HuH-7.5 (cell line): ENCODE data around the gene USP49.
"Not testable (repeated sequence)": the region's sequence is repeated elsewhere in the genome, so short reads cannot be mapped to it uniquely, and the experiment has no call there.

Source experiments
- DNase-seq: peaks from one replicate; pipeline ENCODE4 v3.0.0; 2011; ENCODE audit warnings: low spot score

USP49 gene

DNA sequence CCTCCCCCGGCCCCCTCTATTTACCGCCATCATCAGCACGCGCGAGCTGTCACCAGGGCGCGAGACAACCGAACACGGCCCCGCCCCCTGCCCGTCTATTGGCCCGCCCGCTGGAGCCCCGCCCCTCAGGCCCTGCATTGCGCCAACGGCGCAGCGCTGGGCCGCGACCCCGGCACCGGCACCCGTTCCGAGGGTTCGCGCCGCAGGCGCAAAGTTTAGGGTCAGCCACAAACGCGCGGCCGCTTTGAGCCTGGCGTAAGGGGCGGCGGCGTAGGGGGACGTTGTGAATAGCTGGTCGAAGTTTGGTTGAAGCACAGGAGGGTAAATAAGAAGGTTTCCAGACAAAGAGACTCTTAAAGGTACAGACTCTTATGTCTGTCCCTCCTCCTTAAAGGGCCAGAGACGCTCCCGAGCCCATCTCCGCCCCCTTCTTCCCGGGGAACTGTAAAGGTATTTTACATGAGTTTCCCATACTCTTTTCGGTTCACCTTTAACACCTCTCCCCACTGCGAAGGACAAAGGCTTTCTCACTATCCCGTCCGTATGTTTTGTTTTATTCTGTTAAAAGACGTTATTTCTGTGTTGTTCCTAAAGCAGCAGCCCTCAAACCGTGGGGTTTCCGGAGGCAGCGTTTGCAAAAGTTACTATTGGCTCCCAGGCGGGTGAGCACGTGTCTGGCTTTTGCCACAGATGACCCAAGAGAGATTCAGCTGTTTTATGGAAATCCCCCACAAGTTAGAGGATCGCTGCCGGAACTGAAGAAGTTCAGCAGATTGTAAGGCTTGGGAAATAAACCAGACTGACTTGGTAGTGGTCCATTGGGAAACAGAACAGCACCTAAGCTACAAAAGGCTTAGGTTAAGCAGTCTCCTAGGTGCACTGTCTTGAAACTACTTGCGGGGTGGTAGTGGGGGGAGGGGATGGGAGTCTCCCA lies at the start of gene USP49:
USP49 (minus strand) TSS at position 76 of the 934 bp plus-strand sequence. CDS start 88,392 bp downstream, outside the sequence.
- DNase-seq = peak; percentile 73

- no peak for DNase-seq
Measured at GRCh38 chr6:41943456-41943855, 48.3 kb upstream of the USP49 start.

DNA sequence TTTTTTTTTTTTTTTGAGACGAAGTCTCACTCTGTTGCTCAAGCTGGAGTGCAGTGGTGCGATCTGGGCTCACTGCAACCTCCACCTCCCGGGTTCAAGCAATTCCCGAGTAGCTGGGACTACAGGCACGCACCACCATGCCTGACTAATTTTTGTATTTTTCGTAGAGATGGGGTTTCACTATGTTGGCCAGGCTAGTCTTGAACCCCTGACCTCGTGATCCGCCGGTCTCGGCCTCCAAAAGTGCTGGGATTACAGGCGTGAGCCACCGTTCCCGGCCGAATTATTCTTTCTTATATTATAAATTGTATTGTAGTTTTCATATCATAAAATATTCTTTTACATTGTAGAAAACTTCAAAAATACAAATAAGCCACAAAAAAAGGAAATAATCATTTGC lies 47.7 kb upstream of the USP49 start:
- not testable (repeated sequence) for DNase-seq

DNA sequence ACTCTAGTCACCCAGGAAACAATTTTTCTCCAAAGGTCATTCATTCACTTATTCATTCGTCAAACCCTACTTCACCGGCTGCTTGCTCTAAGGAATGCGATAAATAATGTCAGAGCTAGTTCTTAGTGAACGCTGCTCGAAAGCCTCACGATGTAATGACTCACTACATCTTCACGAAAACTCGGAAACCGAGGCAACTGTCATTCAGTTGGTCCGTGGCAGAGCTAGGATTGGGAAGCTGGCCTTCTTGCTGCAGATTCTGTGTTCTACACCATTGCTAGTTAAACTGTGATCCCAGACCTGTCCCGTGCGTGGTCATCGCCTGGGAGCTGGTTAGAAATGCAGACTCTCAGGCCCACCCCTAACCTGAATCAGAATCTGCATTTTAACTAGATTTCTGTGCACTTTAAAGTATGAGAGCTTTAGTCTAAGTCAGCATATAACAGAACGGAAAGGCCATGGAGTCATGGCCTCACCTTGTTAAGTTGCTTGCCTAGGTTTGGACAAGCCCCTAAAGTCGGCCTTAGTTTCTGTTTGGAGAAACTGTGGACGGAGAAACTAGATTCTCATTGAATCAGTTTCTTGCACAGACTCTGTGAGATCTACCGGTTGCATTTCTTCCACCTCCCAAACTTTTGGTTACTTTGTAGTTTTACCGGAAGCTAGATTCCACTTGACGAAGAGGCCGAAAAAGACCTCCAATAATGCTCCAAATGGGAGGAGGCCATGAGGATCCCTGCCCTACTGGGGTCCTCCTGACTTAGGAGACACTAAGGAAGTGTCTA lies 47.1 kb upstream of the USP49 start:
- no peak for DNase-seq

DNA sequence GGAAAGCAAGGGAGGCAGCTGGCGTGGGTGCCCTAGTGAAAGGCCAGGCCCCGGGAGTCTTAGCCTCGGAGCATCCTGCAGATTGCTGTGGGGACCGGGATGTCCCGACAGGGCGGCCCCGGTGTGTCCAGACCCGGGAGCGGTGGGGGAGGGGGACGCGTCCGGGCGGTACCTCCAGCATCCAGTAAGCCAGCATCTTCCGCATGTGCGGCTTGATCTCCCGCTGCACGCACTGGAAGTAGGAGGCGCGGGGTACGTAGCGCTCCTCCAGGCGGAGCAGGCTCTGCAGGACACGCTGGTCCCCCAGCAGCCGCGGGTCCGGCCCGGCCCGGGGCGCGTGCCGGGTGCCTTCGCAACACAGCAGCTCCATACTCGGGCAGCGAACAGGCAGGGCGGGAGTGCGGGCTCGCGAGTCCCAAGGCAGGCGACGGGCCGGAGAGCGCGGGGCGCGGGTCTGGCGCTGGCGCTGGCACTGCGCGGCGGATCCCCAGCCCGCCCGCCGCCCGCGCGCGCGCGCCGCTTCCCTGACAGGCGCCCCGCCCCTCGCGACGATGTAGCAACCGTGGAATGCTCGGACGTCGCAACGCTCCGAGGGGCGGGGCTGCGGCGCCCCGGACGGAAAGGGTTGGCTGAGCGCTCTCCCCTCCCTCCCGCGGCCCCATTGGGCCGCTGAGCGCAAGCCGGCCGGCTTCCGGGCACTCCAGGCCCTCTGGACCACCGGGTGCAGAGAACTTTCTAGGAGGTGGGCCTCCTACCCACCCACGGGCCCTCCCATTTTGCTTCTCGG lies 46.3 kb upstream of the USP49 start, which contains the start of gene CCND3:
CCND3 (minus strand) TSS at position 529 of the 787 bp plus-strand sequence; CDS start at position 370, 159 bp downstream.
- DNase-seq = peak; percentile 69

GRCh38 chr6:41940759-41941279 lies 45.6 kb upstream of the USP49 start:
- no peak for DNase-seq

DNA sequence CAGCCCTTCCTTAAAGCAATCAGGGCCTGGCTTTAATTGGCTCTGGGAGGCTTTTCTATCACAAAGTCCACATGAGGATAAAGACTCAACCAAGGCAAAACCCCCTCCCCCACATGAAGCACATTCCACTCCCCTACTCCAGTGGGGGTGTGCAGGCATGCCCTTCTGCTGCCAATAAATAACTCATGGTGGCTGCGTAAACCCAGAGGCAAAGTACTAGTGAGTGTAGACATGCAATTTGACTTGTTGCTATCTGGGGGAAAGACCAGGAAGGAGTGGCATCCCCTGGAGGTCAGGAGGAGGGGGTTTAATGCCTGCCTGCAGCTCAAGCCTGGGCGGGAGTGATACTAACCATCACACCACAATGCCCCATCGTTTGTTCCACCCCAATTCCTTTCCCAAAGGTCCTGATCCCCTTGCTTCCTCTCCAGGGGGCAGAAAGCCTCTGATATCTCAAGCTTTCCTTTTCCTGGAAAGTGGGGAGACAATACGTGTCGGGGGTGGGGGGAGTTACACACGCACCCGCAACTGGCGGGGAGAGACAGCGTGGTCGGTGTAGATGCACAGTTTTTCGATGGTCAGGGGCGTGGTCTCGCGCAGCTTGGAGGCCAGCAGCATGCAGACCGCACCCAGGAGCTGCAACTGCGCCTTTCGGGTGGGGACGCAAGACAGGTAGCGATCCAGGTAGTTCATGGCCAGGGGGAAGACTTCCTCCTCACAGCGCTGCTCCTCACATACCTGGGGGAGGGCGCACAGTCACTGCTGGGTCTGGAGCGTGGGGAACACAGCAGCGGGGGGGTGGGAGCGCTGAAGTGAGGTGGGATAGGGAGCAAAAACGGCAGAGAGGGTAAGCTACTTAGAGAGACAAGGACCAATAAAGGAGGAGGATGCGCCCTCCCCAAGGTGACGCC lies 44.9 kb upstream of the USP49 start:
- no peak for DNase-seq

GRCh38 chr6:41939176-41939847 lies 44.1 kb upstream of the USP49 start:
- no peak for DNase-seq

DNA sequence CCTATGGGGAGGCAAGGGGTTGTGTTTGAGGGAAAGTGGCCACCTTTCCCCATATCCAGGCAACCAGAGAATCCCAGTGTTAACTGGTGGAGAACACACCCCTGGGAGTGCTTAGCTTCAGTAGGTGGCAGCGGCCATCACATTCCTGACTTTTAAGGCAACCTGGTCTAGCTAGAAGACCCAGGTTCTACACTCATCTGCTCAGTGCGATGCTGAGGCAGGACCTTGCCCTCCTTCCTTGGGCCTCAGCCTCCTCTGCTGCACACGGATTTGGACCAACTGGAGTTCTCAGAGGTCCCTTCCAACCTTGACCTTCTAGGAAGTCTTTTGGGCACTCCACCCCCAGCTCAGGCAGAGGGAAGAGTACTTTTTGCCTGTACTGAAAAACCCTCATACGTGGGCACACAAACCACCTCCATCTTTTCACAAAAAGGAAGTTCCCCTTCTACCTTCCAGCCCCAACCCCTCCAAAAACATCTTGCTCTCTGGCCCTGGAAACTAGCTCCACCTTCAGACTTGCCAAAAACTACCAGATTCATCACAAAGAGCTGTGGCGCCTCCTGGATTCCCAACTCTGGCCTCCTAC lies 43.5 kb upstream of the USP49 start:
- no peak for DNase-seq

DNA sequence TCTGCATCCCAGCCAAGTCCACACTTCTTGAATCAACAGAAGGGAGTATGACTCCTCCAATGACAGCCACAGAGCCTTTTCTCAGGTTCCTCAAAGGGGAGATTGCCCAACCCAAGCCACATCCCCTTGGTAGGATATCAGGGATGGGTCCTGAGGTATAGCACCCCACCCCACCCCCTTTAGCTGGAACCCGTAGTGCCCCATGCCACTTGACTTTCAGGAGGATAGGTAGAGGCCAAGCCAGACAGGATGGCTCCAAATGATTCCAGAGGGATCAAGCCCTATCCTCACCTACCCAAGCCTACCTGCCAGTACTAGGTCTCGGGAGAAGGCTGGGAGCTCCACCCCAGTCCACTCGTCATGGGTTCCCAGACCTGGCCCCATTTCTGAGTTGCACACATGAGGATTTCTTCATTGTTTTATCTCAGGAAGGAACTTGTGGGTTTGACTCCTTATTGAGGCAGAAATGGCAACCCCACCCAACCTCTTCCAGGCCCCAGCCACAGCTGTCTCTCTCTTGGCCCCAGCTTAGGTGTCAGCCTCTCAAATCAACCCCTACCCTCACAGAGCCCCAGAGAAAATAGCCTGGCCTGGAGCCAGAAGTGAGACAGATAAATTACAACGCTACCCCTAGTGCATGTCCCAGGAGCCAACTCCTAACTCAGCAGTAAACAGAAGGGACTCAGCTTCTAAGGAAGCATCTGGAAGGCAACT lies 42.8 kb upstream of the USP49 start:
- no peak for DNase-seq

- DNase-seq = no peak
Measured at GRCh38 chr6:41937472-41937860, 42.3 kb upstream of the USP49 start.

DNA sequence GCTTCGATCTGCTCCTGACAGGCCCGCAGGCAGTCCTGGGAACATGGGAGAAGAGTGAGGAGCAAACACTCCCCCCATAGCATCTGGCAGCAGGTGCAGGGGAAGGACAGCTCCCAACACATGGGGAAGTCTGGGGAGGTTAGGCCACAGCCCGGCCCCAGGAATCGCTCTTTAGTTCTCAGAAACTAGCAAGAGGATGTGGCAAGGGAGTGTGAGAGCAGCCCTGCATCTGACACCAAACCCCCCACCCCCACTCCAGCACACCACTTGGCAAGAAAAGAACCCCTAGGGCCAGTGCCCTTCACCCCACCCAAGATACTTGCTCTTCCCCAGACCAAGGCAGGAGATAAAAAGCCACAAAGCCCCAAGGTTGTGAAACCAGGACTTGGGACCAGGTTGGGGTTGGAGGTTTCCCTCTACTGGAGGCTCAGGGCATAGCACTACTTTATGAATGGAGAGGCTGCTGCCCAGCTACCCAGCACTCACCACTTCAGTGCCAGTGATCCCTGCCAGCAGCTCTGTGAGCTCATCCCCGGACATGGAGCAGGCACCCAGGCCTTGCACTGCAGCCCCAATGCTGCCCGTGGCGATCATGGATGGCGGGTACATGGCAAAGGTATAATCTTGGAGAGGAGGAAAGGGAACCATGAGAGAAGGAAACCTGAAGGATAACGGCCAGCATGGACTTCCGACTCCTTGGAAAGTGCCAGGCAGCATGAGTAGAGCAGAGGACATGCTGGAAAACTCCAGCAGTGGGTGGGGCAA lies 41.1 kb upstream of the USP49 start:
- peak; percentile 72 for DNase-seq

GRCh38 chr6:41935685-41936072 lies 40.5 kb upstream of the USP49 start:
- DNase-seq = no peak

DNA sequence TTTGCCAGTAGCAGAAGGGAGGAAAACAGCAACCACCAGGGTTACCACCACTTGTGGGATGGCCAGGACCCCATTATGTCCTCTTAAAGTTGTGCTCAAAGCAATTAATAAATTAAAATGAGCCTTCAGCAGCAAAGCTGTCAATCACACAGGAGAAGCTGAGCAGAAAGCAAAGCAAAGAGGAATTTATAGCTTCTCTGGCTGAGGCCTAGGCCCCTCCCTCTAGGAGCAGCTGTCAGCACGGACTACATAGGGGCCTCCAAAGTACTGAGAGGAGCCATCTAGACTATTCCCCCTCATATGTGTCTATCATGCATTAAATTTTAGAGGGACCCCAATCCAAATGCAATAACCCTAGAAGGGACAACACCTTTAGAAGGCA lies 40.0 kb upstream of the USP49 start:
- DNase-seq = no peak

DNA sequence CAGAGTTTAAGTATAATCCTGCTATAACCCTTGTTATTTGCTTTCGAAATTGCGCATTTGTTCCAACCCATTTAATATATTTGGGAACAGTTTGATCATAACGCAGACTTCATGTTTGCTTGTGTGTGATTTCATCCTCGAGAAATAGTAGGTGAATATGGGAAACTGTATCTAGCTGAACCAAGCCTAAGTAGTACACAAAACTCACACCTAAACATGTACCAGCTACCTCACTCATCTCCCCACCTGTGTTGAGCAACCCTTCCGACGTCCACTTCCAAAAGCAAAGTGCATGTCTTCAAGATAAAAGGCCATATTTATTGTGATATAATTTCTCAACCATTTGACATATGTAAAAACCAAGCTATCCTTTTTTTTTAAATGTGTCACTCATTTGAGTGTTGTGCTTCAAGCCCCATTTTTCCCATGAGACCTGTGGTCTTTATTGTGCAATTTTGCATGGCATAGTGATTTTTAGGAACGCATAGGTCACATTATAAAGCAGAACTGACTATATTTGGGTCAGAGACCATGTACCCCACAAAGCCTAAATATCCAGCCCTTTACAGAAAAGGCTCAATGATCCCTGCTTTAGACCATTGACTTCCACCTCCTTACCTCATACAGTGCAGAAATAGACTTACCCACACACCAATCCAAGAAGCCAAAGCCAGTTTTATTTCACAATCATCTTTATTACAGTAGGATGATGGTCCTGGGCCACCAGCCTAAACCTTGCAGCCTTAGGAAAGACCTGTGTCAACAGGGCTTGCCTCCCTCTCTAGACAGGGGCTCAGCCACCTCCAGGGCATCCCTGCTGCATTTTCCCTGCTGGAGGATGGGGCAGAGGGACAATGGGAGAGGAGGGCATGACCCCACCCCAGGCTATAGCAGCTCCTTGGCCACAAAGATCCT lies 39.4 kb upstream of the USP49 start:
- no peak for DNase-seq

DNA sequence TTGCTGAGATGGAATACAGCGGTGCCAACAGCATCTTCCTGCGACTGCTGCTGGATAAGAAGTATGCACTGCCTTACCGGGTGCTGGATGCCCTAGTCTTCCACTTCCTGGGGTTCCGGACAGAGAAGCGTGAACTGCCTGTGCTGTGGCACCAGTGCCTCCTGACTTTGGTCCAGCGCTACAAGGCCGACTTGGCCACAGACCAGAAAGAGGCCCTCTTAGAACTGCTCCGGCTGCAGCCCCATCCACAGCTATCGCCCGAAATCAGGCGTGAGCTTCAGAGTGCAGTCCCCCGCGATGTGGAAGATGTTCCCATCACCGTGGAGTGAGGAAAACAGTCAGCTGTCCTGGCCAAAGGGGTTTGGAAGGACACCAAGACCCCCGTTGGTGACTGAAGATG lies 37.2 kb upstream of the USP49 start:
- DNase-seq = no peak

GRCh38 chr6:41931792-41932191 lies 36.6 kb upstream of the USP49 start:
- no peak for DNase-seq
